Upper lobe of left lung (tissue), 4 donors: ENCODE measurements around the gene ENG.

Source experiments
- POLR2A ChIP-seq, 4 donors: fragments of 450-650 bp; IDR thresholded peaks; one replicate each; pipeline ENCODE4 v1.5.1; 2016 to 2017; ENCODE audit warnings: antibody characterized with exemption in 4 of 4, mild to moderate bottlenecking in 2 of 4
- POLR2AphosphoS5 ChIP-seq, 2 donors: sonication (generic); formaldehyde crosslinking; IDR thresholded peaks; one replicate each; pipeline ENCODE4 v1.5.1; 2017; ENCODE audit warnings: antibody characterized with exemption in 2 of 2
- TF ChIP-seq, protein P1 (sequence below), 6 experiments: fragments of 450-650 bp in 4 of 6; fragments of 200-600 bp in 2 of 6; sonication (generic) in 2 of 6; IDR thresholded peaks; one replicate each; pipeline ENCODE4 v1.5.1; 2016 to 2019; ENCODE audit warnings: antibody characterized with exemption in 6 of 6

DNA sequence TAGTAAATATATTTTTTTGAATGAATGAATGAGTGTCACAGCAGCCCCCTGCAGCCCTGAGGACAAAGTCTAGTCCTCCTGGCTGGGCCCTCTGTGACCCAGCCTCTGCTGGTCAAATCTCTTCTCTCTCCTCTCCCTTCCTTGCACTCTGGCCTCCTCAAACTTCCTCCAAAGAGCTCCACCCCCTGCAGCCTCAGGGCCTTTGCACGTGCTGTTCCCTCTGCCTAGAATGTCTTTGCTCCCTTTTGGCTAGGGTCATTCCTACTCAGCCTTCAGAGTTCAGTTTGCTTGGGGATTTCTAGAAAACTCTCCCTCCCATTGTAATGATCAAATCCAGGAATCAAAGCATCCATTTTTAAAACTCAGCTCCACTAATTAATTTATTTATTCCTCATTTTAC, 89.0 kb downstream of the ENG start:
- TF ChIP-seq, protein P1, sequence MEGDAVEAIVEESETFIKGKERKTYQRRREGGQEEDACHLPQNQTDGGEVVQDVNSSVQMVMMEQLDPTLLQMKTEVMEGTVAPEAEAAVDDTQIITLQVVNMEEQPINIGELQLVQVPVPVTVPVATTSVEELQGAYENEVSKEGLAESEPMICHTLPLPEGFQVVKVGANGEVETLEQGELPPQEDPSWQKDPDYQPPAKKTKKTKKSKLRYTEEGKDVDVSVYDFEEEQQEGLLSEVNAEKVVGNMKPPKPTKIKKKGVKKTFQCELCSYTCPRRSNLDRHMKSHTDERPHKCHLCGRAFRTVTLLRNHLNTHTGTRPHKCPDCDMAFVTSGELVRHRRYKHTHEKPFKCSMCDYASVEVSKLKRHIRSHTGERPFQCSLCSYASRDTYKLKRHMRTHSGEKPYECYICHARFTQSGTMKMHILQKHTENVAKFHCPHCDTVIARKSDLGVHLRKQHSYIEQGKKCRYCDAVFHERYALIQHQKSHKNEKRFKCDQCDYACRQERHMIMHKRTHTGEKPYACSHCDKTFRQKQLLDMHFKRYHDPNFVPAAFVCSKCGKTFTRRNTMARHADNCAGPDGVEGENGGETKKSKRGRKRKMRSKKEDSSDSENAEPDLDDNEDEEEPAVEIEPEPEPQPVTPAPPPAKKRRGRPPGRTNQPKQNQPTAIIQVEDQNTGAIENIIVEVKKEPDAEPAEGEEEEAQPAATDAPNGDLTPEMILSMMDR (IDR thresholded peaks at IDR 0.05): no peak
- no peak for TF ChIP-seq POLR2A (IDR thresholded peaks at IDR 0.05)
- TF ChIP-seq POLR2AphosphoS5 (IDR thresholded peaks at IDR 0.05): no peak
